ENCODE measurements around the gene EDC4. TPM values are rescaled to one million over a fixed set of nuclear protein-coding genes. Genes with fewer than 3 reads are reported as not detected.
A peak's percentile ranks its signal among the peaks of the same experiment; 100 is the strongest.

EDC4 gene
- total and polyA plus RNA-seq, 2 of the 13 experiments (the other 11 are each of a cell fraction or from before 2014, with no cell fraction given), result 51.4 to 59.1 TPM

DNA sequence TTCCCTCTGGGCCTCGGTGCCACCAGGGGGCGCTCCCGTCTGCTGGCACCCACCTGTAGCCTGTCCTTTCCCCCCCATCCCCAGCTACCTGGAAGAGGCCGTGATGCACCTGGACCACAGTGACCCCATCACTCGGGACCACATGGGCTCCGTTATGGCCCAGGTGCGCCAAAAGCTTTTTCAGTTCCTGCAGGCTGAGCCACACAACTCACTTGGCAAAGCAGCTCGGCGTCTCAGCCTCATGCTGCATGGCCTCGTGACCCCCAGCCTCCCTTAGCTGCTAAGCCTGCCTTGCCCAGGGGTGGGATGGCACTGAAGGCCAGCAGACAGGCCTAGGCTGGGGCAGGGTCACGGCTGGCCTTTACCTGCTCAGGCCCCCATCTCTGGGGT, 11.0 kb downstream of the EDC4 start (continued):
- TF ChIP-seq, protein P1, sequence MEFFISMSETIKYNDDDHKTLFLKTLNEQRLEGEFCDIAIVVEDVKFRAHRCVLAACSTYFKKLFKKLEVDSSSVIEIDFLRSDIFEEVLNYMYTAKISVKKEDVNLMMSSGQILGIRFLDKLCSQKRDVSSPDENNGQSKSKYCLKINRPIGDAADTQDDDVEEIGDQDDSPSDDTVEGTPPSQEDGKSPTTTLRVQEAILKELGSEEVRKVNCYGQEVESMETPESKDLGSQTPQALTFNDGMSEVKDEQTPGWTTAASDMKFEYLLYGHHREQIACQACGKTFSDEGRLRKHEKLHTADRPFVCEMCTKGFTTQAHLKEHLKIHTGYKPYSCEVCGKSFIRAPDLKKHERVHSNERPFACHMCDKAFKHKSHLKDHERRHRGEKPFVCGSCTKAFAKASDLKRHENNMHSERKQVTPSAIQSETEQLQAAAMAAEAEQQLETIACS (CRISPR knock-in tag; IDR thresholded peaks at IDR 0.05), result no peak
- peak; percentile 96 for TF ChIP-seq RAD21 (CRISPR knock-in tag; IDR thresholded peaks at IDR 0.05)
- TF ChIP-seq, protein P2, sequence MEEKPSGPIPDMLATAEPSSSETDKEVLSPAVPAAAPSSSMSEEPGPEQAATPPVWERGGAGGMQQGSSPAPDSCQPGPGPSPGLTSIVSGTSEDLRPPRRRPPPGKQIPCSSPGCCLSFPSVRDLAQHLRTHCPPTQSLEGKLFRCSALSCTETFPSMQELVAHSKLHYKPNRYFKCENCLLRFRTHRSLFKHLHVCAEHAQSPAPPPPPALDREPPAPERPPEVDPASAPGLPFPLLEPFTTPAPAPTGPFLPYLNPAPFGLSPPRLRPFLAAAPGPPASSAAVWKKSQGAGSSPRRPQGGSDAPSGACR (CRISPR knock-in tag; IDR thresholded peaks at IDR 0.05), result no peak
- no peak; the same call in 1 of the 2 replicates for TF ChIP-seq FOXC1 (CRISPR knock-in tag; IDR thresholded peaks at IDR 0.05; ENCODE audit: borderline replicate concordance)
- TF ChIP-seq GATAD2A (CRISPR knock-in tag; IDR thresholded peaks at IDR 0.05), result peak; percentile 34; the same call in 1 of the 2 replicates
- TF ChIP-seq DNMT3B (CRISPR knock-in tag; conservative IDR thresholded peaks at IDR 0.05), result no peak
- peak; percentile 86 for TF ChIP-seq XRCC5 (optimal IDR thresholded peaks at IDR 0.05; ENCODE audit: low read length)
- peak; percentile 61; the same call in 1 of the 2 replicates for TF ChIP-seq NFKB2 (CRISPR knock-in tag; IDR thresholded peaks at IDR 0.05; ENCODE audit: borderline replicate concordance)
- peak; percentile 54 for TF ChIP-seq THAP11 (CRISPR knock-in tag; IDR thresholded peaks at IDR 0.05)
- TF ChIP-seq, protein P3, sequence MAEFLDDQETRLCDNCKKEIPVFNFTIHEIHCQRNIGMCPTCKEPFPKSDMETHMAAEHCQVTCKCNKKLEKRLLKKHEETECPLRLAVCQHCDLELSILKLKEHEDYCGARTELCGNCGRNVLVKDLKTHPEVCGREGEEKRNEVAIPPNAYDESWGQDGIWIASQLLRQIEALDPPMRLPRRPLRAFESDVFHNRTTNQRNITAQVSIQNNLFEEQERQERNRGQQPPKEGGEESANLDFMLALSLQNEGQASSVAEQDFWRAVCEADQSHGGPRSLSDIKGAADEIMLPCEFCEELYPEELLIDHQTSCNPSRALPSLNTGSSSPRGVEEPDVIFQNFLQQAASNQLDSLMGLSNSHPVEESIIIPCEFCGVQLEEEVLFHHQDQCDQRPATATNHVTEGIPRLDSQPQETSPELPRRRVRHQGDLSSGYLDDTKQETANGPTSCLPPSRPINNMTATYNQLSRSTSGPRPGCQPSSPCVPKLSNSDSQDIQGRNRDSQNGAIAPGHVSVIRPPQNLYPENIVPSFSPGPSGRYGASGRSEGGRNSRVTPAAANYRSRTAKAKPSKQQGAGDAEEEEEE (CRISPR knock-in tag; IDR thresholded peaks at IDR 0.05; ENCODE audit: borderline replicate concordance), result 0 out of 2 replicates have a peak, but pooled peaks have one; percentile 32
- TF ChIP-seq, protein P4, sequence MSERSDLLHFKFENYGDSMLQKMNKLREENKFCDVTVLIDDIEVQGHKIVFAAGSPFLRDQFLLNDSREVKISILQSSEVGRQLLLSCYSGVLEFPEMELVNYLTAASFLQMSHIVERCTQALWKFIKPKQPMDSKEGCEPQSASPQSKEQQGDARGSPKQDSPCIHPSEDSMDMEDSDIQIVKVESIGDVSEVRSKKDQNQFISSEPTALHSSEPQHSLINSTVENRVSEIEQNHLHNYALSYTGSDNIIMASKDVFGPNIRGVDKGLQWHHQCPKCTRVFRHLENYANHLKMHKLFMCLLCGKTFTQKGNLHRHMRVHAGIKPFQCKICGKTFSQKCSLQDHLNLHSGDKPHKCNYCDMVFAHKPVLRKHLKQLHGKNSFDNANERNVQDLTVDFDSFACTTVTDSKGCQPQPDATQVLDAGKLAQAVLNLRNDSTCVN (CRISPR knock-in tag; IDR thresholded peaks at IDR 0.05; ENCODE audit: borderline replicate concordance), result 0 out of 2 replicates have a peak, but pooled peaks have one; percentile 39
- TF ChIP-seq MXI1 (IDR thresholded peaks at IDR 0.05; ENCODE audit: borderline replicate concordance, low read depth, low read length), result no peak; the same call in 2 of the 3 replicates
- no peak for TF ChIP-seq ZFX (CRISPR knock-in tag; IDR thresholded peaks at IDR 0.05; ENCODE audit: low read depth)
- TF ChIP-seq NFKBIZ (CRISPR knock-in tag; IDR thresholded peaks at IDR 0.05), result no peak
- TF ChIP-seq DNMT1 (CRISPR knock-in tag; IDR thresholded peaks at IDR 0.05), result 0 out of 2 replicates have a peak, but pooled peaks have one; percentile 38
- TF ChIP-seq ZNF777 (CRISPR knock-in tag; IDR thresholded peaks at IDR 0.05), result 0 out of 2 replicates have a peak, but pooled peaks have one; percentile 28
- peak; percentile 74; the same call in 1 of the 2 replicates for TF ChIP-seq BORCS8-MEF2B (CRISPR knock-in tag; IDR thresholded peaks at IDR 0.05)
- peak; percentile 88 for TF ChIP-seq ZEB1 (IDR thresholded peaks at IDR 0.05; ENCODE audit: insufficient replicate concordance, low read depth)
- TF ChIP-seq NONO (IDR thresholded peaks at IDR 0.05), result no peak
- peak; percentile 47; the same call in 1 of the 2 replicates for TF ChIP-seq NONO (CRISPR knock-in tag; conservative IDR thresholded peaks at IDR 0.05)
- TF ChIP-seq PAX8 (CRISPR knock-in tag; IDR thresholded peaks at IDR 0.05; ENCODE audit: borderline replicate concordance), result no peak
- TF ChIP-seq, protein P5, sequence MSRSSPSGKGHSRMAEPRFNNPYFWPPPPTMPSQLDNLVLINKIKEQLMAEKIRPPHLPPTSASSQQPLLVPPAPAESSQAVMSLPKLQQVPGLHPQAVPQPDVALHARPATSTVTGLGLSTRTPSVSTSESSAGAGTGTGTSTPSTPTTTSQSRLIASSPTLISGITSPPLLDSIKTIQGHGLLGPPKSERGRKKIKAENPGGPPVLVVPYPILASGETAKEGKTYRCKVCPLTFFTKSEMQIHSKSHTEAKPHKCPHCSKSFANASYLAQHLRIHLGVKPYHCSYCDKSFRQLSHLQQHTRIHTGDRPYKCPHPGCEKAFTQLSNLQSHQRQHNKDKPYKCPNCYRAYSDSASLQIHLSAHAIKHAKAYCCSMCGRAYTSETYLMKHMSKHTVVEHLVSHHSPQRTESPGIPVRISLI (CRISPR knock-in tag; IDR thresholded peaks at IDR 0.05; ENCODE audit: borderline replicate concordance), result no peak
